ENCODE measurements around the gene GPR15LG. TPM values are rescaled to one million over a fixed set of nuclear protein-coding genes. Genes with fewer than 3 reads are reported as not detected.
"Not testable (repeated sequence)": the region's sequence is repeated elsewhere in the genome, so short reads cannot be mapped to it uniquely, and the experiment has no call there.

GPR15LG gene
- total RNA-seq, 1 experiment from 2014 or later: not detected

DNA sequence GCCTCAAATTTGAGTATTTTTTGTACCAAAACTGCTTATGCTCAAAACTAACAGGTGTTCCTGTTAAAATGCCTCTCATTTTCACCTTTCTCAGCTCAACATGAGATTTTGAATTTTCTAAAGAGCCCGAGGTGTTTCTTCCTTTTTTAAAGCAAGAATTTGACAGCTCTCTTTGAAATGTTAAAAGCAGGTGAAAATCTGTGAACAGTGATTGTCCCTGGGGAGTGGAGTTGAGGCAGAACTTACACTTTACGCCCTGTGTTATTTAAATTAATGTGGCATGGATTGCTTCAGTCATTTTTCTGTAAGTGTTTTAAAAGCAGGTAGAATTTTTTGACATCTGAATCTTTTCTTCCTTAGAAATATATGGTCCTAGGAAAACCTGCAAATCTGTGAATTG is 9.2 kb upstream of the GPR15LG start:
- no peak for DNase-seq (ENCODE audit: low read depth)

DNA sequence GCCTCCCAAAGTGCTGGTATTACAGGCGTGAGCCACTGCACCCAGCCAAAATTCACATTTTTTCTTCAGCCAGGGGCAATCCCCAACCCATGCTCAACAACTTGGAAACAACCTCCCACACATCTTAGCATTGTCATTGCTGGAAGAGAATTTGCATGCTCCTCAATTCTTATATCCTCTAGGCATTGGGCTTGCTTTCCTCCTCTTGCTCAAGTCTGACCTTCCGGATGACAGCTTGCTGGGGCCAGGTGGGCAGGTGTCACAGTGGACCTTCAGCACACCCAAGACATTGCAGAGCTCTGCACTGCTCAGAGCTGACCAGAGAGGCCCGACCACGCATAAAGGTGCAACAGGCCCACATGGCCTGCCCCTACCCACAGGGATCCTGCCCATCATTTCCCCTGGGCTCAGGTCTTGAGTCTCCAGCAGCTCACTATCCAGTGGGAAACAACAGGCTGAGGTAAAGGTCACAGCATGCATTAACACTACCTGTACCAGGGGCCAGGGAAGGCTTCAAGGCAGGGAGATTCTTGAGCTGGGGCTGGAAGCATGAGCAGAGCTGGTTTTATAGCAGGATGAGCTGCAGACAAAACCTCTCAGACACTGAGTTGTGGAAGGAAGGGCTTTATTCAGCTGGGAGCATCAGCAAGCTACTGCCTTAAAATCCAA is 6.8 kb upstream of the GPR15LG start:
- DNase-seq (ENCODE audit: low read depth): no peak

DNA sequence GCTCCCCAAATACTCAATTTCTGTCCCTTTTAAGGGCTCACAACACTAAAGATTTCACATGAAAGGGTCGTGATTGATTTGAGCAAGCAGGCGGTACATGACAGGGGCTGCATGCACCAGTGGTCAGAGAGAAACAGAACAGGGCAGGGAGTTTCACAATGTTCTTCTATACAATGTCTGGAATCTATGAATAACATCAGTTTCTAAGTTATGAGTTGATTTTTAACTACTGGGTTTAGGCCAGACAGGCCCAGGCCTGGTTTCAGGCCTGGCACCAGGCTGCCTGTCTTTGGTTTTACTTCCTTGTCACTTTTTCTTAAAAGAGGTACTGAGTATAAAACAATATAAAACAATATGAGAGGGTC is 6.3 kb upstream of the GPR15LG start:
- not testable (repeated sequence) for DNase-seq (ENCODE audit: low read depth)

DNA sequence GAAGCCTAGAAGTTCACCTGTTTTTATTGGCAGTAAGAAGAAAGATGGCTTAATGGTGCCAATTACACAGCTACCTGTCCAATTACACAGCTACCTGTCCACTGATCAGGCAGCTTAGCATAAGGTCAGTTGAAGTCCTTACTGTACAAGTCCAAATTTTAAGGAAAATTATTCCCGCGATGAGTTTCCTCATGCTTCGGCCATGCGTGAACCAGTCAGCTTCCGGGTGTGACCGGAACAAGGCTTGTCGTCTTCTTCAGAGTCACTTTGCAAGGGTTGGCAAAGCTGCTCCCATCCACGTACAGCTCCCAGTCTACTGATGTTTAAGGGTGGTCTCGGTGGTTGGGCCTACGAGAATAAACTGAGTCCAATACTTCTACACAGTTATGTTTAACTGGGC is 5.2 kb upstream of the GPR15LG start:
- not testable (repeated sequence) for DNase-seq (ENCODE audit: low read depth)

DNA sequence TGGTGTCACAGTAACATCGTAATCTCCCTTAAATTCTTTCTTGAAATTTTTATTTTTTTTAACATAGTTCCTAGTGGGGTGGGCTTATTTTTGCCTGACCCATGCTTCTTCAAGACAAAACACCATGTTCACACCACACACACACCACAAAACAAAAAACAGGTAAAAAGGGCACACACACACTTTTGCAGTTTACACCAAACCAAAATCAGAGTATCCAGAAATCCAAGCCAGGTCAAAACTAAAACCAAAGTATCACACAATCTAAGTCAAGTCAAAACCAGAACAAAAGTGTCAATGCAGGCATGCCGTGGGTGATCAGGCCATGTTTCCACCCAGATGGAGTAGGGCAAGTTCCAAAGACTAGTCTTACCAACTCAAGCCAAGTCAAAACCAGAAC is 2.4 kb upstream of the GPR15LG start:
- DNase-seq (ENCODE audit: low read depth): not testable (repeated sequence)

DNA sequence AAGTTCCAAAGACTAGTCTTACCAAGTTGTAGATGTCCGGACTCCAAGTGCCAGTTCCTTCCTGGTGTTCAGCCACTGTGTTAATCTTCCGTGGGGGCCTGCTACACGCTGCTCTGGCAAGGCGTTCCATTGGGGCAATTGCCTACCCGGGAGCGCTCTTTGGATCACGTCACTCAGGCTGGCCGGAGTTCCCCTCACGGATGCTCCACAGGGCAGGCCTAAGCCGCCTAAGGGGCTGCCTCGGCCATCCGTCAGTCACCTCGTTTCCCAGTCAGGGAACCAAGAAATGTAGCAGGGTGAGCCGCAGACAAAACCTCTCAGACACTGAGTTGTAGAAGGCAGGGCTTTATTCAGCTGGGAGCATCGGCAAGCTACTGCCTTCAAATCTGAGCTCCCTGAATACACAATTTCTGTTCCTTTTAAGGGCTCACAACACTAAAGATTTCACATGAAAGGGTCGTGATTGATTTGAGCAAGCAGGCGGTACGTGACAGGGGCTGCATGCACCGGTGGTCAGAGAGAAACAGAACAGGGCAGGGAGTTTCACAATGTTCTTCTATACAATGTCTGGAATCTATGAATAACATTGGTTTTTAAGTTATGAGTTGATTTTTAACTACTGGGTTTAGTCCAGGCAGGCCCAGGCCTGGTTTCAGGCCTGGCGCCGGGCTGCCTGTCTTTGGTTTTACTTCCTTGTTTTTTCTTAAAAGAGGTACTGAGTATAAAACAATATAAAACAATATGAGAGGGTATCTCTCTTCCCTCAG is 1.7 kb upstream of the GPR15LG start:
- DNase-seq (ENCODE audit: low read depth): not testable (repeated sequence)

DNA sequence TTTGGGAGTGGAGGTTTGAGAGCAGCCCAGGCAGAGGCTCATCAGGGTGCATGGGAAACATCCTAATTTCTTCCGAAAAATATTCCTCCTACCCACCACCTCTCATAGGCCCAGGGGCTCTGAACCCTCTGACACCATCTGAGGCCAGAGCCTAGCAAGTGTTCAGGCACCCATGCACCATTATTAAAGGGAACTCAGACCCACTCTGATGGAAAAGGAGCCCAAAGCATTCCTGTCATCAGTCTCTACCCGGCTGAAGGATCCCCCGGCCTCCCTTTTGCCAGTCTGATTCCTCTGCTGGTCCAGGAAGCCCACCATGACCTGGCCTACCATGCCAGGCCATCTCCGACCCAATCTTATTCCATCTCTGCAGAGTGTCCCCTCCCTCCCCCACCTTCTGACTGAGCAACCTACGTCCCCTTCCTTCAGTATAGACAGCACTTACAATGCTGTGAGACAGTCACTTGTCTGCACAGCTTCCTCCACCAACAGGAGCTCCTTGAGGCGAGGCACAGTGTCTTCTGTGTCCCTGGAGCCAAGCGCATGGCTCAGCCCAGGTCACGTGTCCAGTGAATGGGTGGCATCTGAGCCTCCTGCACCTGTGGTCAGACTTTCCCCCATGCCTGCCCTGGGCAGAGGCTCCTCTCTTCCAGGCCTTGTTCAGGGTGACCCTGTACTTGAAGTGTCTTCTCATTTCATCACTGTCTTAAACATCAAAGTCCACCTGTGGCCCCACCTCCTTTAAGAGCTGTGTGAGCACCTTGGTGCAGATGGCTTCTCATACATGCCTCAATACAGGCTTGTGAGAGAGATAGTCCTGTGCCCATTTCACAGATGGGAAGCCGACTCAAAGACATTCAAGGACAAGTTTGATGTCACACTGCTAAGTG is 889 bp upstream of the GPR15LG start:
- no peak for DNase-seq (ENCODE audit: low read depth)

DNA sequence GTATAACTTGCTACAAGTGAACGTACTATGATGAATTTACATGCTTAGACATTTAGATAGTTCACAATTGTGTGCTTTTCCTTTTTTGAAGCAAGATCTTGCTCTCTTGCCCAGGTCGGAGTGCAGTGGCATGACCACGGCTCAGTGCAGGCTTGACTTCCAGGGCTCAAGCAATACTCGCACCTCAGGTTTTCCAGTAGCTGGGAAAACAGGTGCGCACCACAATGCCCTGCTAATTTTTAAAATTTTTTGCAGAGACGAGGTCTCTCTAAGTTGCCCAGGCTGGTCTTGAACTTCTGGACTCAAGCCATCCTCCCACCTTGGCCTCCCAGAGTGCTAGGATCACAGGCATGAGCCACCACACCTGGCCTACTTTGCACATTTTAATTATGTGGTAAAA is 1.8 kb downstream of the GPR15LG start:
- DNase-seq (ENCODE audit: low read depth): no peak

DNA sequence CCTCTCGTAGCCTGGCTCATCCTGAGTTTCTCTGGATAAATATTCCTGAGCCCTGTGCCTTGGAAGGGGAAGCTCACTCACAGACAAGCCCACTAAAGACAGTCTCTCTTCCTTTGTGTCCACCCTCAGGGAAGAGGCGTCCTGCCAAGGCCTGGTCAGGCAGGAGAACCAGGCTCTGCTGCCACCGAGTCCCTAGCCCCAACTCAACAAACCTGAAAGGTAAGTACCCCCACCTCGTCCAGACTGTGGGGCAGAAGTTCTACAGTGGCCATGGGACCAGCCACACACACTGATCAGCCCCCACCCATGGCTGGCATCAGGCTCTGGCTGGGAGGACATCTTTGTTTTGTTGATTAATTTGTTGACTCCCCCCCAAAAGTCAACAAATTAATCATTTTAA is 2.8 kb downstream of the GPR15LG start:
- DNase-seq (ENCODE audit: low read depth): no peak

DNA sequence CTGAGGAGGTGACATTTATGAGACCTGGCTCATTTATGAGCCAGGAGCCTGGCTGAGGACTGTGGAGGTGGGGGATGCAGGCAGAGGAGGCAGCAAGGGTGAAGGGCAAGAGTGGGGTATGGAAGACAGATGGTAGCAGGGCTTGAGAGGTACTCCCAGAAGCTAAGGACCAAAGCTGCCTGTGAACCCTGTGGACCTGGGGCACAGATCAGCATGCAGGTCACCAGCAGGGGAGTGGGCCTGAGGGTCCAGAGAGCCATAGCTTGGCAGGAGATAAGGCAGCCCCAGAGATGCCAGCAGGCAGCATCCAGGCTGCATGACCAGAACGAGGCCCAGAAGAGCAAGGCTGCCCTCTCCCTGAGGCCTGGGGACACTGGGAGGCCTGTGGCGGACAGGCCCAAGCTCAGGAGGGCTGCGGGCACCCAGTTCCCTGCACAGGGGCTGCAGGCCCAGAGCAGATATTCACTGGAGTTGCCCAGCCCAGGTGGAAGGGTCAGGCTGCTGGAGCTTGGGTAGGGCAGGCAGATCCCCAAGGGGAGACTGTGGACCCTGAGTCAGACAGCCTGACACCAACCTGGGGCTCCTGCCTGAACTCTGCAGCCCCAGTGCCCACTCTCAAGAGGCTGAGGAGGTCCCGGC is 3.4 kb downstream of the GPR15LG start:
- no peak for DNase-seq (ENCODE audit: low read depth)

DNA sequence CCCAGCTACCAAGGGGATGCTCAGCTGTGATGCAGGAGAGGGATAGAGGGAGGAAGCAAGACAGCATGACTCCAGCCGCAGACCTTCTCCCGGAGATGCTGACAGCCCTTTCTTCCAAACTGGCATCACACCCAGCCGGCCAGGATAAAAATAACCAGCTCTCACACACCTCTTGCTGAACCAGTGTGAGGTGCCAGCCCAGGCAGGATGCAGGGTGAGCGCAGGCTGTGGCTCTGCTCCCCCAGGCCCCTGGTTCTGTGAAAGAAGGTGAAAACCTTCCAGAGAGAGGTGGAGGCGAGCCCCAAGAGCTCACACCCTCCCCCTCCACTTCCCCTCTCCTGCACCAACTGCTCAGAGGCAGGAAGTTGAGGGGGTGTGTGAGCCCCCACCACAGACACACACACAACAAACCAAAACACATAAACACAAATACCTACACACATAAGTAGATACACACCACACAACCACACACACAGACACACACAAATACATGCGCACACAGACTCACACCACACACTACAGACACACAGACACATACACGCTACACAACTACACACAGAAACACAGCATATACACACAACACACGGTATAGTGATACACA is 4.0 kb downstream of the GPR15LG start:
- DNase-seq (ENCODE audit: low read depth): no peak

DNA sequence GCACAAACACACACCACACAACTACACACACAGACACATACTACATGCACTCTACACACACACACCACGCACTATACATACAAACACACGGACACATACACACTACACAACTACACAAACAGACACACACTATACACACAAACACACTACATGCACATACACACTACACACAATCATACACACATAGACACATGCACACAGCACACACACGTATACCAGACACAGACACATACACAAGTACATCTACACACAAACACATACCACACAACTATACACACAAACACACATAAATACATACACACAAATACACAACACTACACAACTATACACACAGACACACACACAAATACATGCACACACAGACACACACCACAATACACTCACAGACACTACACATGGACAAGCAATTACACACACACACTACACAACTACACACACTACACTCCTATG is 4.6 kb downstream of the GPR15LG start:
- DNase-seq (ENCODE audit: low read depth): no peak

DNA sequence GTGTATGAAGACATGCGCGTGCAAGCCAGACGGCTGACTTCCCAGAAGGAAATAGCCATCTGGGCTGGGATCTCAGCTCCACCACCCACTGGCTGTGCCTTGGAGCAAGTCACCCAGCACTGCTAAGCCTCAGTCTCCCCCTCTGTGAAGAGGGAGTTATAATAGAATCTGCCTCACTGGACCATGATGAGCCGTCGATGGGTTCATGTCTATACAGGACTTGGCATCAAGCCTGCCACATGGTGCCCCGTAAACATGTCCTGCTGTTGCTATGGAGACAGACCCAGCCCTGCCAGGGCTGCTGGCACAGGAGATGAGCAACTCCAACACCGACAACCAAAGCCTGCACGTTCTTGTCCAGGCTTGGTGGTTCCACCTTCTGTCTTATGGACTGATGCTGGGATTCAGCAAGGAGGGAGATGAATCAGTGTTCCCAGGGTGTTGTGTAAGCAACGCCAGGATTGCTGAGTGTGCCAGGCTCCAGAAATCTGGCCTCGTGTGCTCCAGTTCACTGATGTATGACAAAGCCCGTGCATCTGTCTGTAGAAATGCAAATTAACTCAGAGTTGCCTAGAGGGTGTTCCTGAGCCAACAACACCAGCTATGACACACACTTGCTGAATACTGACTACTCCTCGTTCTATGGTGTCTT is 5.6 kb downstream of the GPR15LG start:
- peak; percentile 76 for DNase-seq (ENCODE audit: low read depth)

DNA sequence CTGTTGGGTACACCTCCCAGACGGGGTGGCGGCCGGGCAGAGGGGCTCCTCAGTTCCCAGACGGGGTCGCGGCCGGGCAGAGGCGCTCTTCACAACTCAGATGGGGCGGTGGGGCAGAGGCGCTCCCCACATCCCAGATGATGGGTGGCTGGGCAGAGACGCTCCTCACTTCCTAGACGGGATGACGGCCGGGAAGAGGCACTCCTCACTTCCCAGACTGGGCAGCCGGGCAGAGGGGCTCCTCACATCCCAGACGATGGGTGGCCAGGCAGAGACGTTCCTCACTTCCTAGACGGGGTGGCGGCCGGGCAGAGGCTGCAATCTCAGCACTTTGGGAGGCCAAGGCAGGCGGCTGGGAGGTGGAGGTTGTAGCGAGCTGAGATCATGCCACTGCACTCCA is 6.8 kb downstream of the GPR15LG start:
- DNase-seq (ENCODE audit: low read depth): not testable (repeated sequence)

DNA sequence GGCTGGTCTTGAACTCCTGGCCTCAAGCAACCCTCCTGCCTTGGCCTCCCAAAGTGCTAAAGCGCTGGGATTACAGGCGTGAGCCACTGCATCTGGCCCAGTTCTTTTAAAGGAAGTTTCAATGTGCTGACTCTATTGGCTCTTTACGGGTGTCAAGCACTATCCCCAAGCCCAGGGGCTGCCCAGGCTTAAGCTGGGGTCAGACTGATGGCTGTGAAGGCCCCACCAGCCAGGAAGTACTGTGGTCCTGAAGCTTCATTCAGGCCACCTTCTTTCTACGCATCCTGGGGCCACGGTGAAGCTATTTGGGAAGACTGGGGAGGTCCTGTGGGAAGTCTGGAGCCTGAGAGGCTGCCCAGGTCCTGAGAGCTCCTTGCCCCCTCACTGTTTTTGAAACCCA is 8.0 kb downstream of the GPR15LG start:
- no peak for DNase-seq (ENCODE audit: low read depth)

DNA sequence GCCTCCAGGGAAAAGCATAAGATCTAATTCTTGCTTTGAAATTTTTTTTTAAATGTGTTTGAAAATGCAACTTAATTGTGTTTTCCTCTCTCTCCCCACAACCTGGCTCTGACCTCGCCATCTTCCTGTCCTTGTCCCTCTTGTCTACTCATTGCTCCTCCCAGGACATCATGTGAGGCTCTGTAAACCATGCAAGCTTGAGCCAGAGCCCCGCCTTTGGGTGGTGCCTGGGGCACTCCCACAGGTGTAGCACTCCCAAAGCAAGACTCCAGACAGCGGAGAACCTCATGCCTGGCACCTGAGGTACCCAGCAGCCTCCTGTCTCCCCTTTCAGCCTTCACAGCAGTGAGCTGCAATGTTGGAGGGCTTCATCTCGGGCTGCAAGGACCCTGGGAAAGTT is 10.9 kb downstream of the GPR15LG start:
- no peak for DNase-seq (ENCODE audit: low read depth)

DNA sequence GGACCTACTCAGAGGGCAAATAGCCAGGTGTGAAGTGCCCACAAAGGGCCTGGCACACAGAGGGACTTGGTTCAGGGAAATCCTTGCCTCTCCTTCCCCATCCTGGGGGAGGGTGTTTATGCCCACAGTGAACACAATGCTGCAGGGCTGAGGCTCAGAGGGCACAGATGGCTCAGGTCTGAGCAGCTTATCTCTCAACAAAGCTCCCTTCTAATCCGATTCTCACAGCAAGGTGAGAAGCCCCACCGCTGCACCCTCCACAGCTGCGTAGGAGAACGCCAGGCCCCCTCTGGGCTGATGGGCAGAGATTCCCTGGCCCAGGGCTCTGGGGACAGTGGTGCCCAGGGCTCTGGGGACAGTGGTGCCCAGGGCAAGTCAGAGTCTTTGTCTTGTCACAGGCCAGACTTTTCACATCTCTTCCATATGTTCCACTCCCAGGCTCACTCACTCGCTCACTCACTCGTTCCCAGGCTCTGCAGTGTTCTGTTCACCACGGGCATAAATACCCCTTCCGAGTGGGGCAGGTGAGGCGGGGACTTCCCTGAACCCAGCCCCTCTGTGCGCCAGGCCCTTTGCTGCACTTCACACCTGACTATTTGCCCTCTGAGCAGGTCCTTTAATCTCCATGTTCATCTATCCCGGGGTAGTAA is 12.1 kb downstream of the GPR15LG start:
- no peak for DNase-seq (ENCODE audit: low read depth)

DNA sequence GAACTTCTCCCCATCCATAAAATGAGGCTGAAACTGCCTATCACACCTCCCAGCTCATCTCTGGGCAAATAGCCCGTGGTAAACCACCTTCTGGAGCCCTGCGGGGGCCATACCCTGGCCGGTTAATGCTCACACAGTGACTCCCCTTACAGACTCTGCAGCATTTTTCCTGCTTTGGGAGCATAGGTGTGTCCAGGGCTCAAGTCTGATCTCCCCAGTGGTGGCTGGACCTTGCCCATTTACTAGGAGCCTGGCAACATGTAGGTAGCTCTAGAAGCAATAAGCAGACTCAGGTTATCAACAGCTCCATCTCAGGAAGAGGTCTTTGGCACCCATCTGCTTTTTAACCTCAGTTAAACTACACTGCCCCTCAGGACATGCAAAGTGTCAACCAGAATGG is 15.2 kb downstream of the GPR15LG start:
- DNase-seq (ENCODE audit: low read depth): no peak

DNA sequence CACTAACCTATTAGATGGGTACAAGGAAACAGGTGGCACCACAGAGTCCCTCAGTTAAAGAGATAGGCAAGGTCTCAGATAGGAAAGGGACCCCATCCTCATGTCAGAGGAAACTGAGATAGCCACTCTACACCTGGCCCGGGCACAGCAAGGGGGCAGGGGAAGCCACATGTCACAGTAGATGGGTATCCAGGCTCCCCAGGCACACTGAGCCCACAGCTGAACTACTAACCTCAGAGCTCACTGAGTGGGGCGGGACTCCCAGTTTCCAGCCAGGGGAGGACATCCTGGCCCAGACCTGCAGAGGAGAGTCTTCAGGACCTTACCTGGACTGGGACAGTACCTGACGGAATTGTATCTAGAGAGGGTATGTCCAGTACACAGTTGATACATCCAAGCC is 17.0 kb downstream of the GPR15LG start:
- DNase-seq (ENCODE audit: low read depth): no peak

DNA sequence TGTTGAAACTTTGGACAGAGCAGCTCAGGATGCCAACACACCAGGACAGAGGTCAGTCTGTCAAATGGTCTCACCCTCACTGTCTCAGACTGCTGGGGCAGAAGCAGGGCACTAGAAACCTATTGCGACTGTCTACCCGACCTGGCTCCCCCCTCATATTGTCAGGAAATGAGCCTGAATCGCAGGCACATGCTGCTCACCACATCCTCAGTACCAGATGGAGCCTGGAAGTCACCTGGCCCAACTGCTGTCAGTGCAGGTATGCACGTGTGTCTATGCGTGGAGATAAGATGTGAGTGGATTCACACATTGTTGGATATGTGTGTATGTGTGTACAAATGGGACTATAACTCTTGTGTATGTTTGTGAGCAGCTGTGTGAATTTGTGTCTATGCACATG is 17.5 kb downstream of the GPR15LG start:
- no peak for DNase-seq (ENCODE audit: low read depth)

Data from LHCN-M2 (cell line).